ENCODE results near the gene STAU1. TPM values are rescaled to one million over a fixed set of nuclear protein-coding genes. Genes with fewer than 3 reads are reported as not detected.
A peak's percentile ranks its signal among the peaks of the same experiment; 100 is the strongest.

STAU1 gene
- total RNA-seq, 1 experiment from 2014 or later = 147 TPM

DNA sequence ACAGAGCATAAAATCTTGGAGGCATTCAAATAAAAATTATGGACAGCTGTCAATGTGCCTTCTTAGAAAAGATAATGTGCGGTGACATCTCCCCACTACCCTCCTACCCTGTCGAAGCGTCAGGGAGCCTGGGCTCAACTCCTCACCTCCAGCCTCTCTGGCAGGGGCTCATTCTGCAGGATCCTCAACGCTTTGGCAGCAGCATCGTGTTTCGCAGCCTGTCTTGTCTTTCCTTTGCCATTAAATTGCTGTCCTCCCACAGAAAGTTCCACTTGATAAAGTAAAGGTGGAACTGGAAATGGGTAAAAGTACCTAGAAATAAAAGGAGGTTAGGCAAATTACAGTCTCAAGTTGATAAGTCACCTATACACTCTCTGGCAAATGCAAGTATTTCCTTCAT lies 36.7 kb downstream of the STAU1 start:
- H3K27me3 Mint-ChIP-seq (ENCODE audit: unreplicated experiment) = no peaks in the 10 kb centered on the region
- no peaks in the 10 kb centered on the region for H3K9me3 Mint-ChIP-seq (ENCODE audit: low read depth, unreplicated experiment)
- TF ChIP-seq, protein P1, sequence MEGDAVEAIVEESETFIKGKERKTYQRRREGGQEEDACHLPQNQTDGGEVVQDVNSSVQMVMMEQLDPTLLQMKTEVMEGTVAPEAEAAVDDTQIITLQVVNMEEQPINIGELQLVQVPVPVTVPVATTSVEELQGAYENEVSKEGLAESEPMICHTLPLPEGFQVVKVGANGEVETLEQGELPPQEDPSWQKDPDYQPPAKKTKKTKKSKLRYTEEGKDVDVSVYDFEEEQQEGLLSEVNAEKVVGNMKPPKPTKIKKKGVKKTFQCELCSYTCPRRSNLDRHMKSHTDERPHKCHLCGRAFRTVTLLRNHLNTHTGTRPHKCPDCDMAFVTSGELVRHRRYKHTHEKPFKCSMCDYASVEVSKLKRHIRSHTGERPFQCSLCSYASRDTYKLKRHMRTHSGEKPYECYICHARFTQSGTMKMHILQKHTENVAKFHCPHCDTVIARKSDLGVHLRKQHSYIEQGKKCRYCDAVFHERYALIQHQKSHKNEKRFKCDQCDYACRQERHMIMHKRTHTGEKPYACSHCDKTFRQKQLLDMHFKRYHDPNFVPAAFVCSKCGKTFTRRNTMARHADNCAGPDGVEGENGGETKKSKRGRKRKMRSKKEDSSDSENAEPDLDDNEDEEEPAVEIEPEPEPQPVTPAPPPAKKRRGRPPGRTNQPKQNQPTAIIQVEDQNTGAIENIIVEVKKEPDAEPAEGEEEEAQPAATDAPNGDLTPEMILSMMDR (IDR thresholded peaks at IDR 0.05; ENCODE audit: unreplicated experiment) = no peak
- CTCF ChIA-PET = interaction anchor here (0.6 kb wide), 1 partner anchor 17 kb away, joined by 4 read pairs; no protein-coding TSS in a partner anchor
- DNase-seq = no peak
- intact Hi-C loops (cut with micrococcal nuclease; ENCODE audit: unreplicated experiment) = no loop called here
- no TSS peak for BruUV-seq (replicated peaks)
- H3K36me3 Mint-ChIP-seq (ENCODE audit: insufficient read depth, unreplicated experiment) = peaks cover 76% of the 10 kb centered on the region
- H3K4me3 Mint-ChIP-seq (ENCODE audit: low read depth, unreplicated experiment) = no peak overlapping the region
- H3K27ac Mint-ChIP-seq (ENCODE audit: unreplicated experiment) = no peak overlapping the region
- no peaks in the 10 kb centered on the region for H3K4me1 Mint-ChIP-seq (ENCODE audit: low read depth, unreplicated experiment)

DNA sequence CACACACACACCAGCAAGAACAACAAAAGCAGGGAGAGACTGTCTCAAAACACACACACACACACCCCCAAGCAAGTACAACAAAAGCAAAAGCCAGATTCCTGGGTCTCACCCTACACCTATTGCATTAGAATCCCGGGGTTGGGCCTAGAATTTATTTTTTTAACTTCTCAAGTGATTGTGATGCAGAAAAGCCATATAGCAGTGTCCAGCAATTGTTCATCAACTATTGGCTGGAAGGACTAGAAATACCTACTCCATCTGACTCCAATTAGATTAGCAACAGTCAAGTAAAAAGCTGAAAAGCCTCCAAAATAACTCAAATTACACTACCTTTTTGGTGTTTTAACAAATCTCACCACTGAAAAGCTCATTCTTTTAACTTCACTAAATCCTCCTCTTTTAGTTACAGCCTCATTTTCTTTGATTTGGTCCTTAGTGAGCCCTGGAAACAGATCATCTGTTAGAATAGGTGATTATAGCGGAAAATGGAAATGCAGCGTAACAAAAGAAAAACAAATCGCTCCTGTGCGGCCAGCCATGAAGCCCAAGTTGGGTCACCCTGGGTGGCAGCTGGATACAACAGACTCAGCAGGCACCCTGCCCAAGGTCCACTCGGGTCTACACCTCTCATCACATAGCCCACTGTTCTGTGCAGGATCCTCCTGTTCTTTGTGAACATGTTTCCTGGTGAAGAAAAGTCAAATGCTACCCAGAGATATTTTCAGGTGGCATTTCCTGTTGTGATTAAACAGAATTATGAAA lies 38.7 kb downstream of the STAU1 start:
- intact Hi-C loops (cut with micrococcal nuclease; ENCODE audit: unreplicated experiment) = loop anchor here (5.0 kb wide), 1 partner anchor 33 kb away; no protein-coding TSS in a partner anchor
- peak overlapping the region; percentile 19 for H3K27ac Mint-ChIP-seq (ENCODE audit: unreplicated experiment)
- H3K9me3 Mint-ChIP-seq (ENCODE audit: low read depth, unreplicated experiment) = no peaks in the 10 kb centered on the region
- TF ChIP-seq, protein P1 (IDR thresholded peaks at IDR 0.05; ENCODE audit: unreplicated experiment) = no peak
- CTCF ChIA-PET = no interaction called here
- H3K4me1 Mint-ChIP-seq (ENCODE audit: low read depth, unreplicated experiment) = no peaks in the 10 kb centered on the region
- no peak overlapping the region for H3K4me3 Mint-ChIP-seq (ENCODE audit: low read depth, unreplicated experiment)
- BruUV-seq (replicated peaks) = TSS peak; percentile 8
- H3K27me3 Mint-ChIP-seq (ENCODE audit: unreplicated experiment) = no peaks in the 10 kb centered on the region
- peaks cover 79% of the 10 kb centered on the region for H3K36me3 Mint-ChIP-seq (ENCODE audit: insufficient read depth, unreplicated experiment)
- DNase-seq = no peak

DNA sequence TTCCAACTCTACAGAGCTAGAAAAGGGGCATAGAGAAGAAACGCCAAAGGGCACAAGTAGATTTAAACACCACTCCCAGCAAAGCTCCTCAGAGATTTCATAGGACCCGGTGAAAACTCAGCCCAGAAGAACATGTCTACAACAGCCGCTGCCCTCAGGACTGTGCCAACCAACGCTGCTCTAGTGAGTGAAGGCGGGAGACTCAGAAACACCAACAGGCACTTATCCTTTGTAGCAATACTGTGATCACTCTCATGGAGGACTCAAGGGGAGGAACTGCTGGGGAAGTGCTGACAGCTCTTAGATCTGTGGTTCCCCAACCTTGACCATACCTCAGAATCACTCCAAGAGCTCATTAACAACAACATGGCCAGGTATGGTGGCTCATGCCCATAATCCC lies 39.5 kb downstream of the STAU1 start:
- no peak for DNase-seq
- intact Hi-C loops (cut with micrococcal nuclease; ENCODE audit: unreplicated experiment) = loop anchor here (5.0 kb wide), 1 partner anchor 34 kb away; no protein-coding TSS in a partner anchor
- no peaks in the 10 kb centered on the region for H3K27me3 Mint-ChIP-seq (ENCODE audit: unreplicated experiment)
- H3K36me3 Mint-ChIP-seq (ENCODE audit: insufficient read depth, unreplicated experiment) = peaks cover 79% of the 10 kb centered on the region
- no peak overlapping the region for H3K27ac Mint-ChIP-seq (ENCODE audit: unreplicated experiment)
- no peak overlapping the region for H3K4me3 Mint-ChIP-seq (ENCODE audit: low read depth, unreplicated experiment)
- TF ChIP-seq, protein P1 (IDR thresholded peaks at IDR 0.05; ENCODE audit: unreplicated experiment) = no peak
- BruUV-seq (replicated peaks) = no TSS peak
- CTCF ChIA-PET = no interaction called here
- no peaks in the 10 kb centered on the region for H3K4me1 Mint-ChIP-seq (ENCODE audit: low read depth, unreplicated experiment)
- H3K9me3 Mint-ChIP-seq (ENCODE audit: low read depth, unreplicated experiment) = no peaks in the 10 kb centered on the region

DNA sequence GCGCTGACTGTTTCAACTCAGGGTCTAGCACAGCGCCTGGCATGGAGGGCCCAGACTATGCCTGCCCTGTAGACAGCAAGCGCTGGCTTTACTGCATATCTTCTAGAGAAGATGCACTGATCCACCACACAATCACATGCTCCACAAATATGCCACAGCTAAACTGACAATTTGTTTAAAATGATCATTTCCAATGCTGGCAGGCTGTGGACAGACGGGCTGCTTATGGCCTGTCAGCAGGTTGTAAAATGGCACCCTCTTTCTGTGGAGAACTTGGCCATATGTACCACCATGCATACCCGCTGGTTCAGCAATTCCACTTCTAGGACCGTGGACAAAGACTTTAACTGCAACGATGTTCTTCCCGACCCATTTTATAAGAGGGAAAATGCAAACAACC lies 40.8 kb downstream of the STAU1 start:
- Mint-ChIP-seq H3K36me3 (ENCODE audit: insufficient read depth, unreplicated experiment) (peaks cover 72% of the 10 kb centered on the region), H3K27ac (ENCODE audit: unreplicated experiment) (no peak overlapping the region)
- no TSS peak for BruUV-seq (replicated peaks)

More for the DNA sequence above, 40.8 kb downstream of the STAU1 start:
- DNase-seq = no peak
- H3K4me1 Mint-ChIP-seq (ENCODE audit: low read depth, unreplicated experiment) = no peaks in the 10 kb centered on the region
- intact Hi-C loops (cut with micrococcal nuclease; ENCODE audit: unreplicated experiment) = loop anchor here (5.0 kb wide), 1 partner anchor 35 kb away; no protein-coding TSS in a partner anchor
- TF ChIP-seq, protein P1 (IDR thresholded peaks at IDR 0.05; ENCODE audit: unreplicated experiment) = no peak
- no peak overlapping the region for H3K4me3 Mint-ChIP-seq (ENCODE audit: low read depth, unreplicated experiment)
- H3K27me3 Mint-ChIP-seq (ENCODE audit: unreplicated experiment) = no peaks in the 10 kb centered on the region
- CTCF ChIA-PET = interaction anchor here (0.6 to 1.1 kb wide), 3 partner anchors 12 to 72 kb away, joined by 3 to 5 read pairs (median 4); no protein-coding TSS in a partner anchor
- no peaks in the 10 kb centered on the region for H3K9me3 Mint-ChIP-seq (ENCODE audit: low read depth, unreplicated experiment)
